A673 (cell line): ENCODE data around the gene WDR82.

Source experiments
- CTCF ChIP-seq: fragments of 300-800, 200-600 bp; sonication (generic); conservative IDR thresholded peaks from 2 replicates; pipeline ENCODE4 v1.5.1; 2017; ENCODE audit warnings: low read depth, mild to moderate bottlenecking, antibody characterized with exemption, low read length, moderate library complexity, mixed read lengths
- EZH2 ChIP-seq: fragments of 200-600 bp; sonication (generic); IDR thresholded peaks from 2 replicates; pipeline ENCODE4 v1.6.1; 2017; ENCODE audit warnings: borderline replicate concordance, low read depth, mild to moderate bottlenecking, mixed read lengths, antibody characterized with exemption, low read length; ENCODE audit not compliant: poor library complexity, severe bottlenecking

DNA sequence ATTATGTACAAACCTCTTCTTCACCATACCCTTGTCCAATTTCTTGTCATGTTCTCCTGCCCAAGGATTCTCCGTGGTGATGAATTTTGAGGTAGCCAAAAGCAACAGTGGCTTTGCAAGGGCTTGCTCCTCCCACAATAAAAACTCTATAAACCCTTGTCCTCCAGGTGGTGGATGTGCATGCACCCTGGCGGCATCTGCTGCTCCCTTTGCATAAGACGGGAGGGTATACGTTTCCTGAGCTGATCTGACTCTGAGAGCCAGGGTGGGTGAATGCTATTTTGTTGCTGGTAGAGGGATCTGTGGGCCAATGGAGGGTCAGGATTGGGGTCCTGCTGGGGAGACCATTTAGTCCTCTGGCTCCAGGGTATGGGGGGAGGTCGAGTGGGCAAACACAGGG, 43.0 kb upstream of the WDR82 start:
- TF ChIP-seq CTCF (no peak), EZH2 (no peak)
